Prostate gland (tissue), 2 donors: ENCODE data around the gene CKB.

Source experiments
- POLR2AphosphoS5 ChIP-seq: sonication (generic); formaldehyde crosslinking; IDR thresholded peaks from one replicate; pipeline ENCODE4 v1.6.1; 2017; ENCODE audit warnings: antibody characterized with exemption
- TF ChIP-seq, protein P1 (sequence below), 4 experiments: fragments of 200-600 bp in 2 of 4; fragments of 450-650 bp in 2 of 4; sonication (generic) in 2 of 4; IDR thresholded peaks; 1 replicate in 3 of 4; 2 replicates in 1 of 4; pipeline ENCODE4 v1.5.1; 2016 to 2019; ENCODE audit warnings: antibody characterized with exemption in 4 of 4, mild to moderate bottlenecking in 2 of 4, moderate library complexity in 2 of 4

- TF ChIP-seq, protein P1, sequence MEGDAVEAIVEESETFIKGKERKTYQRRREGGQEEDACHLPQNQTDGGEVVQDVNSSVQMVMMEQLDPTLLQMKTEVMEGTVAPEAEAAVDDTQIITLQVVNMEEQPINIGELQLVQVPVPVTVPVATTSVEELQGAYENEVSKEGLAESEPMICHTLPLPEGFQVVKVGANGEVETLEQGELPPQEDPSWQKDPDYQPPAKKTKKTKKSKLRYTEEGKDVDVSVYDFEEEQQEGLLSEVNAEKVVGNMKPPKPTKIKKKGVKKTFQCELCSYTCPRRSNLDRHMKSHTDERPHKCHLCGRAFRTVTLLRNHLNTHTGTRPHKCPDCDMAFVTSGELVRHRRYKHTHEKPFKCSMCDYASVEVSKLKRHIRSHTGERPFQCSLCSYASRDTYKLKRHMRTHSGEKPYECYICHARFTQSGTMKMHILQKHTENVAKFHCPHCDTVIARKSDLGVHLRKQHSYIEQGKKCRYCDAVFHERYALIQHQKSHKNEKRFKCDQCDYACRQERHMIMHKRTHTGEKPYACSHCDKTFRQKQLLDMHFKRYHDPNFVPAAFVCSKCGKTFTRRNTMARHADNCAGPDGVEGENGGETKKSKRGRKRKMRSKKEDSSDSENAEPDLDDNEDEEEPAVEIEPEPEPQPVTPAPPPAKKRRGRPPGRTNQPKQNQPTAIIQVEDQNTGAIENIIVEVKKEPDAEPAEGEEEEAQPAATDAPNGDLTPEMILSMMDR (IDR thresholded peaks at IDR 0.05), result no peak
- TF ChIP-seq POLR2AphosphoS5, result no peak
These were observed 8.2 kb upstream of the CKB start for GRCh38 chr14:103530831-103531230.
